GM23338 (cell line): ENCODE measurements around the gene ATP1A3.

Experiments
- CREB1 ChIP-seq: fragments of 250-450 bp; sonication (Bioruptor Pico); IDR thresholded peaks from 2 replicates; pipeline ENCODE4 v1.5.0; 2020; ENCODE audit warnings: low read depth, mild to moderate bottlenecking, moderate library complexity
- EZH2phosphoT487 ChIP-seq: fragments of 200-600 bp; sonication (generic); IDR thresholded peaks from one replicate; pipeline ENCODE4 v1.8.1; 2018; ENCODE audit warnings: antibody characterized with exemption; ENCODE audit not compliant: unreplicated experiment
- POLR2AphosphoS5 ChIP-seq: IDR thresholded peaks from 2 replicates; pipeline ENCODE4 v1.6.1; 2016; ENCODE audit warnings: antibody characterized with exemption, low read depth
- ZNF462 ChIP-seq: fragments of 250-450 bp; sonication (Bioruptor Pico); IDR thresholded peaks from 2 replicates; pipeline ENCODE4 v1.5.0; 2020; ENCODE audit warnings: mild to moderate bottlenecking, moderate library complexity
- TF ChIP-seq, protein P1 (sequence below), 2 experiments: fragments of 200-600 bp in 1 of 2; sonication (generic) in 1 of 2; conservative IDR thresholded peaks; 2 replicates each; pipeline versions ENCODE4 v1.5.1 to v1.6.1; 2016 to 2017; ENCODE audit warnings: antibody characterized with exemption in 2 of 2, low read depth in 2 of 2, mild to moderate bottlenecking in 2 of 2, moderate library complexity in 1 of 2

GRCh38 chr19:41933693-41934426 is 60.2 kb downstream of the ATP1A3 start:
- TF ChIP-seq EZH2phosphoT487 (no peak), ZNF462 (CRISPR knock-in tag) (no peak), POLR2AphosphoS5 (no peak), CREB1 (no peak)
- TF ChIP-seq, protein P1, sequence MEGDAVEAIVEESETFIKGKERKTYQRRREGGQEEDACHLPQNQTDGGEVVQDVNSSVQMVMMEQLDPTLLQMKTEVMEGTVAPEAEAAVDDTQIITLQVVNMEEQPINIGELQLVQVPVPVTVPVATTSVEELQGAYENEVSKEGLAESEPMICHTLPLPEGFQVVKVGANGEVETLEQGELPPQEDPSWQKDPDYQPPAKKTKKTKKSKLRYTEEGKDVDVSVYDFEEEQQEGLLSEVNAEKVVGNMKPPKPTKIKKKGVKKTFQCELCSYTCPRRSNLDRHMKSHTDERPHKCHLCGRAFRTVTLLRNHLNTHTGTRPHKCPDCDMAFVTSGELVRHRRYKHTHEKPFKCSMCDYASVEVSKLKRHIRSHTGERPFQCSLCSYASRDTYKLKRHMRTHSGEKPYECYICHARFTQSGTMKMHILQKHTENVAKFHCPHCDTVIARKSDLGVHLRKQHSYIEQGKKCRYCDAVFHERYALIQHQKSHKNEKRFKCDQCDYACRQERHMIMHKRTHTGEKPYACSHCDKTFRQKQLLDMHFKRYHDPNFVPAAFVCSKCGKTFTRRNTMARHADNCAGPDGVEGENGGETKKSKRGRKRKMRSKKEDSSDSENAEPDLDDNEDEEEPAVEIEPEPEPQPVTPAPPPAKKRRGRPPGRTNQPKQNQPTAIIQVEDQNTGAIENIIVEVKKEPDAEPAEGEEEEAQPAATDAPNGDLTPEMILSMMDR (conservative IDR thresholded peaks at IDR 0.05; ENCODE audit: low read depth in 2 of 2) = no peak
